Measurements from ENCODE around the gene RICTOR. TPM values are rescaled to one million over a fixed set of nuclear protein-coding genes. Genes with fewer than 3 reads are reported as not detected.

RICTOR gene
- total RNA-seq, 1 experiment from 2014 or later: 28.1 TPM

DNA sequence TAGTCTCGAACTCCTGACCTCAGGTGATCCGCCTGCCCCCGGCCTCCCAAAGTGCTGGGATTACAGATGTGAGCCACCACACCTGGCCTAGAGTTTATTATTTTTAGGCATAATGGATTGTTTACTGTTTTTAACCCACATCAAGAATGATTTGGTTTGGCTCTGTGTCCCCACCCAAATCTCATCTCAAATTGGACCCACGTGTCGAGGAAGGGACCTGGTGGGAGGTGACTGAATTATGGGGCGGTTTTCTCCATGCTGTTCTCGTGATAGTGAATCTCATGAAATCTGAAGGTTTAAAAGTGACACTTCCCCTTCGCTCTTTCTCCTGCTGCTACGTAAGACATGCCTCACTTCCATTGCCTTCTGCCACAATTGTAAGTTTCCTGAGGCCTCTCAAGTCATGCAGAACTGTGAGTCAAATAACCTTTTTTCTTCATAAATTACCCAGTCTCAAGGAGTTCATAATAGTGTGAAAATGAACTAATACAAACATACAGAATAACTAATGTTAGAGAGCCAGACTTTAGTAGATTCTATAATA, 88.2 kb downstream of the RICTOR start:
- intact Hi-C loops (cut with micrococcal nuclease): no loop called here
- Histone ChIP-seq H3K9me2 (replicated peaks; ENCODE audit: low read length) (no peaks in the 10 kb centered on the region), H3K36me3 (ENCODE audit: low read depth, low read length) (peaks cover 13% of the 10 kb centered on the region; the same call in 1 of the 2 replicates), H3K9me3 (ENCODE audit: low read length) (no peaks in the 10 kb centered on the region), H2AFZ (ENCODE audit: low read length) (no peak overlapping the region), H3K4me2 (ENCODE audit: low read length) (no peak overlapping the region), H3K4me3 (ENCODE audit: low read length) (no peak overlapping the region), H3F3A (ENCODE audit: low read length, unreplicated experiment) (no peaks in the 10 kb centered on the region), H3K4me1 (ENCODE audit: insufficient read depth, low read length) (no peaks in the 10 kb centered on the region), H3K27ac (ENCODE audit: low read length) (no peak overlapping the region), H4K20me1 (ENCODE audit: low read length) (no peaks in the 10 kb centered on the region), H3K9ac (ENCODE audit: low read length) (no peak overlapping the region), H3K79me2 (ENCODE audit: low read length) (no peaks in the 10 kb centered on the region), H3K27me3 (ENCODE audit: low read length) (no peaks in the 10 kb centered on the region)
- no peak for TF ChIP-seq EZH2phosphoT487 (IDR thresholded peaks at IDR 0.05; ENCODE audit: borderline replicate concordance, low read length)
- no peak for TF ChIP-seq EZH2 (IDR thresholded peaks at IDR 0.05; ENCODE audit: low read length, unreplicated experiment)
- TF ChIP-seq, protein P1, sequence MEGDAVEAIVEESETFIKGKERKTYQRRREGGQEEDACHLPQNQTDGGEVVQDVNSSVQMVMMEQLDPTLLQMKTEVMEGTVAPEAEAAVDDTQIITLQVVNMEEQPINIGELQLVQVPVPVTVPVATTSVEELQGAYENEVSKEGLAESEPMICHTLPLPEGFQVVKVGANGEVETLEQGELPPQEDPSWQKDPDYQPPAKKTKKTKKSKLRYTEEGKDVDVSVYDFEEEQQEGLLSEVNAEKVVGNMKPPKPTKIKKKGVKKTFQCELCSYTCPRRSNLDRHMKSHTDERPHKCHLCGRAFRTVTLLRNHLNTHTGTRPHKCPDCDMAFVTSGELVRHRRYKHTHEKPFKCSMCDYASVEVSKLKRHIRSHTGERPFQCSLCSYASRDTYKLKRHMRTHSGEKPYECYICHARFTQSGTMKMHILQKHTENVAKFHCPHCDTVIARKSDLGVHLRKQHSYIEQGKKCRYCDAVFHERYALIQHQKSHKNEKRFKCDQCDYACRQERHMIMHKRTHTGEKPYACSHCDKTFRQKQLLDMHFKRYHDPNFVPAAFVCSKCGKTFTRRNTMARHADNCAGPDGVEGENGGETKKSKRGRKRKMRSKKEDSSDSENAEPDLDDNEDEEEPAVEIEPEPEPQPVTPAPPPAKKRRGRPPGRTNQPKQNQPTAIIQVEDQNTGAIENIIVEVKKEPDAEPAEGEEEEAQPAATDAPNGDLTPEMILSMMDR (conservative IDR thresholded peaks at IDR 0.05; ENCODE audit: low read depth, low read length): no peak
- CTCF ChIA-PET: no interaction called here
- BruUV-seq (replicated peaks): no TSS peak
- POLR2A ChIA-PET (ENCODE audit: unreplicated experiment): no interaction called here
- no peak for DNase-seq
- no peak for ATAC-seq

DNA sequence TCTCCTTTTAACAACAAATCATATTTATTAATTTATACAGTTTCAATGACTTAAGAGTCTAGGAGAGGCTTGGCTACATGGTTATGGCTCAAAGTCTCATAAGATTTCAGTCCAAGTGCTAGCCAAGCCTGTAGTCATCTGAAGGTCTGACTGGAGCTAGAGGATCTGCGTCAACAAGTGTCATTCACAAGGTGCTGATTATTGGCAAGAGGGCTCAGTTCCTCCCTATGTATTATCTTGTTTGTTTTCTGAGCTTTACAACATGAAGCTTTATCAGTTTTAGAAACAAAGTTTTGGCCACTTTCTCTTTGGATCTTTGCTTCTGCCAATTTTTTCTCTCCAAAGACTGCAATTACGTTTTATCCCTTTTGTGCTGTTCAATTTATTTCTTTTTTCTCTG, 94.7 kb downstream of the RICTOR start:
- H3K79me2 ChIP-seq (ENCODE audit: low read length): no peaks in the 10 kb centered on the region
- CTCF ChIA-PET: no interaction called here
- no peaks in the 10 kb centered on the region for H4K20me1 ChIP-seq (ENCODE audit: low read length)
- intact Hi-C loops (cut with micrococcal nuclease): no loop called here
- 0 out of 2 replicates have a peak, but pooled peaks cover 3% of the 10 kb centered on the region for H3K36me3 ChIP-seq (ENCODE audit: low read depth, low read length)
- H3K9me2 ChIP-seq (replicated peaks; ENCODE audit: low read length): no peaks in the 10 kb centered on the region
- H3K27me3 ChIP-seq (ENCODE audit: low read length): no peaks in the 10 kb centered on the region
- H3K27ac ChIP-seq (ENCODE audit: low read length): no peak overlapping the region
- POLR2A ChIA-PET (ENCODE audit: unreplicated experiment): no interaction called here
- H3K4me3 ChIP-seq (ENCODE audit: low read length): no peak overlapping the region
- no TSS peak for BruUV-seq (replicated peaks)
- peak; percentile 60; the same call in 1 of the 2 replicates for ATAC-seq
- no peak overlapping the region for H2AFZ ChIP-seq (ENCODE audit: low read length)
- H3K9ac ChIP-seq (ENCODE audit: low read length): no peak overlapping the region
- no peak for DNase-seq
- H3K4me1 ChIP-seq (ENCODE audit: insufficient read depth, low read length): peaks cover 6% of the 10 kb centered on the region
- H3K9me3 ChIP-seq (ENCODE audit: low read length): no peaks in the 10 kb centered on the region
- H3F3A ChIP-seq (ENCODE audit: low read length, unreplicated experiment): no peaks in the 10 kb centered on the region
- no peak overlapping the region for H3K4me2 ChIP-seq (ENCODE audit: low read length)
- no peak for TF ChIP-seq EZH2 (IDR thresholded peaks at IDR 0.05; ENCODE audit: low read length, unreplicated experiment)

DNA sequence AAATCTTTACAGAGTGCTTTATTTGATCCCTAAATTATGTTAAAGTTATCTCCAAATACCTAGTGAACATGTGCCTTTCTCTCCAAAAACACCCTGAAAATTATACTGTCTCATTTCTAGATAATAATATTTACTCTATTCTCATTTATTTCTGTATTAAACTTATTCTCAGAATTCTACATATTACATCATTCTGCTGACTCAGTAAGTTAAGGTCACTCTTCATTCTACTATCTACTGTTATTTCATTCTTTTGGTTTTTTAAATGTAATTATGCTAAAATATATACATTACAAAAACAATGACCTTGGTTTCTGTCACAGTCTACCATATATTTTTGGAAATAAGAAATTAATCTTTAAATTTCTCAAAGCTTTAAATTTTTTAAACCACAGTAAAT, 96.2 kb downstream of the RICTOR start:
- Histone ChIP-seq H3K36me3 (ENCODE audit: low read depth, low read length) (0 out of 2 replicates have a peak, but pooled peaks cover 3% of the 10 kb centered on the region), H3K4me2 (ENCODE audit: low read length) (no peak overlapping the region), H3K79me2 (ENCODE audit: low read length) (no peaks in the 10 kb centered on the region), H3K9me2 (replicated peaks; ENCODE audit: low read length) (no peaks in the 10 kb centered on the region), H3K27ac (ENCODE audit: low read length) (no peak overlapping the region), H3F3A (ENCODE audit: low read length, unreplicated experiment) (no peaks in the 10 kb centered on the region), H3K4me1 (ENCODE audit: insufficient read depth, low read length) (peaks cover 10% of the 10 kb centered on the region), H3K9me3 (ENCODE audit: low read length) (no peaks in the 10 kb centered on the region), H3K4me3 (ENCODE audit: low read length) (no peak overlapping the region), H3K9ac (ENCODE audit: low read length) (no peak overlapping the region), H2AFZ (ENCODE audit: low read length) (no peak overlapping the region), H3K27me3 (ENCODE audit: low read length) (no peaks in the 10 kb centered on the region), H4K20me1 (ENCODE audit: low read length) (no peaks in the 10 kb centered on the region)
- no peak for ATAC-seq
- intact Hi-C loops (cut with micrococcal nuclease): no loop called here
- DNase-seq: no peak
- TF ChIP-seq EZH2phosphoT487 (IDR thresholded peaks at IDR 0.05; ENCODE audit: borderline replicate concordance, low read length) (no peak), EZH2 (IDR thresholded peaks at IDR 0.05; ENCODE audit: low read length, unreplicated experiment) (no peak)
- TF ChIP-seq, protein P1 (conservative IDR thresholded peaks at IDR 0.05; ENCODE audit: low read depth, low read length): no peak
- ChIA-PET CTCF (no interaction called here), POLR2A (ENCODE audit: unreplicated experiment) (no interaction called here)
- BruUV-seq (replicated peaks): no TSS peak

Measured in PC-3 (cell line).